HepG2 (cell line): ENCODE data around the gene EFCAB11. TPM values are rescaled to one million over a fixed set of nuclear protein-coding genes. Genes with fewer than 3 reads are reported as not detected.
A peak's percentile ranks its signal among the peaks of the same experiment; 100 is the strongest.

Experiments used
- ATRX ChIP-seq: sonication (generic); formaldehyde crosslinking; IDR thresholded peaks from 2 replicates; pipeline ENCODE4 v1.4.0; 2020; ENCODE audit warnings: missing genetic modification reagents, borderline replicate concordance
- DDIT3 ChIP-seq: sonication (generic); formaldehyde crosslinking; IDR thresholded peaks from 2 replicates; pipeline ENCODE4 v1.4.0; 2020; ENCODE audit warnings: mild to moderate bottlenecking, missing genetic modification reagents
- FOSL1 ChIP-seq: sonication (generic); formaldehyde crosslinking; IDR thresholded peaks from 2 replicates; pipeline ENCODE4 v1.9.0; 2021; ENCODE audit warnings: missing genetic modification reagents, borderline replicate concordance
- FOXP1 ChIP-seq, 2 experiments: fragments of 450-650 bp in 1 of 2; IDR thresholded peaks; 2 replicates each; pipeline ENCODE4 v1.6.1; 2017 to 2018; ENCODE audit warnings: antibody characterized with exemption in 1 of 2
- GRHL1 ChIP-seq: sonication (generic); formaldehyde crosslinking; conservative IDR thresholded peaks from 2 replicates; pipeline ENCODE4 v1.8.0; 2022; ENCODE audit warnings: missing genetic modification reagents
- JARID2 ChIP-seq: sonication (generic); formaldehyde crosslinking; IDR thresholded peaks from 2 replicates; pipeline ENCODE4 v1.8.1; 2023; ENCODE audit warnings: missing genetic modification reagents, inconsistent platforms; ENCODE audit not compliant: insufficient replicate concordance
- MTF2 ChIP-seq: sonication (generic); formaldehyde crosslinking; IDR thresholded peaks from 2 replicates; pipeline ENCODE4 v1.5.0; 2020; ENCODE audit warnings: missing genetic modification reagents, borderline replicate concordance
- NCOA2 ChIP-seq: sonication (generic); formaldehyde crosslinking; IDR thresholded peaks from 2 replicates; pipeline ENCODE4 v1.8.0; 2022; ENCODE audit warnings: inconsistent platforms
- RBFOX2 ChIP-seq: fragments of 200-400 bp; formaldehyde crosslinking; IDR thresholded peaks from 2 replicates; pipeline ENCODE4 v1.6.1; 2017; ENCODE audit warnings: low read depth, mild to moderate bottlenecking, low read length
- SRF ChIP-seq: IDR thresholded peaks from 2 replicates; pipeline ENCODE4 v1.6.1; 2011; ENCODE audit warnings: mild to moderate bottlenecking, low read depth, low read length, moderate library complexity
- ZBTB25 ChIP-seq: IDR thresholded peaks from 2 replicates; pipeline ENCODE4 v1.6.1; 2018; ENCODE audit warnings: missing genetic modification reagents
- ZNF318 ChIP-seq: sonication (generic); formaldehyde crosslinking; IDR thresholded peaks from 2 replicates; pipeline ENCODE4 v1.4.0; 2020; ENCODE audit warnings: mild to moderate bottlenecking, missing genetic modification reagents
- ZNF557 ChIP-seq: sonication (generic); formaldehyde crosslinking; IDR thresholded peaks from 2 replicates; pipeline ENCODE4 v1.4.0; 2020; ENCODE audit warnings: missing genetic modification reagents
- ZNF704 ChIP-seq: sonication (generic); formaldehyde crosslinking; IDR thresholded peaks from 2 replicates; pipeline ENCODE4 v1.8.1; 2023; ENCODE audit warnings: mild to moderate bottlenecking, inconsistent platforms, moderate library complexity, missing genetic modification reagents, borderline replicate concordance
- ZNF816 ChIP-seq: sonication (generic); formaldehyde crosslinking; IDR thresholded peaks from 2 replicates; pipeline ENCODE4 v1.8.0; 2022; ENCODE audit warnings: missing genetic modification reagents, mild to moderate bottlenecking, borderline replicate concordance
- polyA plus RNA-seq, 8 experiments: library from polyadenylated mRNA; depleted of rRNA in 3 of 8; stranded (reverse) in 7 of 8; unstranded in 1 of 8; fragments of >200 nt; fragmentation: Illumina TruSeq in 4 of 8; extraction: Trizol in 4 of 8; gene quantifications; 2 replicates each; pipeline versions ENCODE4 v1.2.1 to v1.2.3, GENCODE V29; 2011 to 2016; ENCODE audit warnings: low read depth in 4 of 8, missing spikeins in 1 of 8, mixed read lengths in 1 of 8; ENCODE audit not compliant: insufficient read depth in 1 of 8
- total RNA-seq, 5 experiments: library from RNA; depleted of rRNA; stranded (reverse); fragments of >200 nt; fragmentation: Illumina TruSeq; extraction: Trizol; gene quantifications; 2 replicates each; pipeline ENCODE4 v1.2.3, GENCODE V29; 2016; ENCODE audit warnings: low read depth in 1 of 5

The EFCAB11 gene
- total and polyA plus RNA-seq, 2 of the 13 experiments (the other 11 are each of a cell fraction or from before 2014, with no cell fraction given) = 8.2 to 31.5 TPM

GRCh38 chr14:89954070-89955021 lies at the start of gene EFCAB11 (continued):
- no peak for TF ChIP-seq ZNF318 (CRISPR knock-in tag)
- no peak for TF ChIP-seq FOSL1 (CRISPR knock-in tag)
- no peak for TF ChIP-seq FOXP1 (IDR thresholded peaks at IDR 0.05)
- TF ChIP-seq FOXP1 (CRISPR knock-in tag; IDR thresholded peaks at IDR 0.05) = no peak
- no peak for TF ChIP-seq ZNF816
- TF ChIP-seq ZNF704 = no peak
- TF ChIP-seq ZNF557 (CRISPR knock-in tag) = no peak
- peak; percentile 75 for TF ChIP-seq RBFOX2
- no peak for TF ChIP-seq GRHL1 (CRISPR knock-in tag)
- TF ChIP-seq DDIT3 (CRISPR knock-in tag) = no peak
- TF ChIP-seq JARID2 (CRISPR knock-in tag) = no peak
- no peak for TF ChIP-seq SRF
- TF ChIP-seq MTF2 (CRISPR knock-in tag) = no peak
- TF ChIP-seq ZBTB25 (CRISPR knock-in tag) = no peak
- TF ChIP-seq NCOA2 (CRISPR knock-in tag) = no peak
- no peak for TF ChIP-seq ATRX
